K562 (cell line): ENCODE measurements around the gene MRPL41. TPM values are rescaled to one million over a fixed set of nuclear protein-coding genes. Genes with fewer than 3 reads are reported as not detected.

Experiments used
- BMI1 ChIP-seq: fragments of 150-350 bp; IDR thresholded peaks from 2 replicates; pipeline ENCODE4 v1.6.1; 2014; ENCODE audit warnings: low read length
- CHCHD3 ChIP-seq: fragments of 250-450 bp; sonication (Bioruptor Pico); IDR thresholded peaks from 2 replicates; pipeline ENCODE4 v2.1.2; 2022; ENCODE audit warnings: mild to moderate bottlenecking
- CREM ChIP-seq: IDR thresholded peaks from 2 replicates; pipeline ENCODE4 v1.6.1; 2014; ENCODE audit warnings: antibody characterized with exemption, low read depth
- ELF2 ChIP-seq: fragments of 250-450 bp; sonication (Bioruptor Pico); IDR thresholded peaks from 2 replicates; pipeline ENCODE4 v1.5.0; 2021; ENCODE audit warnings: mild to moderate bottlenecking
- ELK3 ChIP-seq: fragments of 450-650 bp; formaldehyde crosslinking; IDR thresholded peaks from 2 replicates; pipeline ENCODE4 v1.4.0; 2020; ENCODE audit warnings: mild to moderate bottlenecking
- HEY1 ChIP-seq: fragments of 250-450 bp; sonication (Bioruptor Pico); IDR thresholded peaks from 2 replicates; pipeline ENCODE4 v1.5.0; 2020; ENCODE audit warnings: mild to moderate bottlenecking, moderate library complexity, borderline replicate concordance
- MNT ChIP-seq, 2 experiments: fragments of 450-650 bp; conservative IDR thresholded peaks; 2 replicates each; pipeline ENCODE4 v1.6.1; 2017; ENCODE audit warnings: mild to moderate bottlenecking in 2 of 2, moderate library complexity in 2 of 2
- NCOA6 ChIP-seq: fragments of 450-650 bp; IDR thresholded peaks from 2 replicates; pipeline ENCODE4 v1.6.1; 2017; ENCODE audit warnings: mild to moderate bottlenecking
- NEUROD1 ChIP-seq: fragments of 150-350 bp; IDR thresholded peaks from 2 replicates; pipeline ENCODE4 v1.6.1; 2014; ENCODE audit warnings: borderline replicate concordance, low read length, low read depth; ENCODE audit not compliant: partially characterized antibody
- POLR2AphosphoS5 ChIP-seq: IDR thresholded peaks from 2 replicates; pipeline ENCODE4 v1.6.1; 2011; ENCODE audit warnings: mild to moderate bottlenecking, low read depth, low read length, moderate library complexity; ENCODE audit not compliant: control insufficient read depth, insufficient read depth
- PPARD ChIP-seq: fragments of 250-450 bp; sonication (Bioruptor Pico); IDR thresholded peaks from 2 replicates; pipeline ENCODE4 v1.8.0; 2022; ENCODE audit warnings: inconsistent platforms, mild to moderate bottlenecking, moderate library complexity
- RBM25 ChIP-seq: fragments of 200-400 bp; formaldehyde crosslinking; IDR thresholded peaks from 2 replicates; pipeline ENCODE4 v1.6.1; 2018; ENCODE audit warnings: low read length, low read depth, moderate library complexity; ENCODE audit not compliant: severe bottlenecking
- SFPQ ChIP-seq: fragments of 200-400 bp; formaldehyde crosslinking; IDR thresholded peaks from 2 replicates; pipeline ENCODE4 v1.6.1; 2017; ENCODE audit warnings: mild to moderate bottlenecking, low read depth, low read length, moderate library complexity
- SMARCE1 ChIP-seq: fragments of 450-650 bp; IDR thresholded peaks from 2 replicates; pipeline ENCODE4 v1.7.1; 2016; ENCODE audit warnings: mild to moderate bottlenecking
- STAT6 ChIP-seq: sonication (generic); formaldehyde crosslinking; IDR thresholded peaks from 2 replicates; pipeline ENCODE4 v1.8.1; 2023; ENCODE audit warnings: mild to moderate bottlenecking, missing genetic modification reagents
- TBP ChIP-seq: optimal IDR thresholded peaks from 2 replicates; pipeline ENCODE3; 2011; ENCODE audit warnings: low read depth, low read length, improper control_type of control experiment
- TEAD2 ChIP-seq: fragments of 450-650 bp; IDR thresholded peaks from 2 replicates; pipeline ENCODE4 v1.6.1; 2016; ENCODE audit warnings: missing genetic modification characterization, control low read depth, missing compliant biosample characterization
- ZBTB2 ChIP-seq: fragments of 450-650 bp; IDR thresholded peaks from 2 replicates; pipeline ENCODE4 v1.6.1; 2016; ENCODE audit warnings: antibody characterized with exemption
- ZKSCAN3 ChIP-seq: fragments of 250-450 bp; sonication (Bioruptor Pico); IDR thresholded peaks from 2 replicates; pipeline ENCODE4 v1.4.0; 2020
- ZNF444 ChIP-seq: fragments of 250-450 bp; sonication (Bioruptor Pico); IDR thresholded peaks from 2 replicates; pipeline ENCODE4 v1.4.0; 2020; ENCODE audit warnings: mild to moderate bottlenecking, moderate library complexity
- polyA plus RNA-seq, 8 experiments: library from polyadenylated mRNA; depleted of rRNA in 4 of 8; stranded (reverse) in 5 of 8; unstranded in 3 of 8; fragments of >200 nt; fragmentation: Nextera tagmentation in 2 of 8; fragmentation: Illumina TruSeq in 1 of 8; extraction: Ambion mirVana in 2 of 8; extraction: Trizol in 1 of 8; gene quantifications; 2 replicates each; pipeline versions ENCODE4 v1.2.1 to v1.2.3, GENCODE V29; 2011 to 2014; ENCODE audit warnings: inconsistent platforms in 1 of 8, missing spikeins in 1 of 8
- total RNA-seq, 7 experiments: library from RNA; depleted of rRNA in 6 of 7; stranded (reverse); fragments of >200 nt in 6 of 7; fragmentation: Illumina TruSeq in 2 of 7; extraction: Trizol in 2 of 7; gene quantifications; 2 replicates each; pipeline versions ENCODE4 v1.2.1 to v1.2.3, GENCODE V29; 2011 to 2021; ENCODE audit warnings: low replicate concordance in 1 of 7

MRPL41 gene
- total and polyA plus RNA-seq, 9 of the 15 experiments (the other 6 are each of a cell fraction or from before 2014, with no cell fraction given) = 2.6 to 259 (median 21.6) TPM

- TF ChIP-seq SFPQ (no peak), NEUROD1 (peak; percentile 65), ELF2 (no peak; the same call in 1 of the 2 replicates), CHCHD3 (CRISPR knock-in tag) (no peak), CREM (peak; percentile 46), PPARD (CRISPR knock-in tag) (no peak), ZKSCAN3 (CRISPR knock-in tag) (no peak), ZNF444 (no peak), POLR2AphosphoS5 (peak; percentile 83), RBM25 (peak; percentile 100), NCOA6 (peak; percentile 64; the same call in 1 of the 2 replicates), SMARCE1 (no peak), HEY1 (CRISPR knock-in tag) (no peak), MNT (conservative IDR thresholded peaks at IDR 0.05) (peak in 1 of 2 experiments; percentile 66; a peak in 3 of 4 replicates), STAT6 (no peak), ZBTB2 (no peak), TBP (peak; percentile 50), ELK3 (CRISPR knock-in tag) (no peak), BMI1 (no peak), TEAD2 (tag) (no peak)
These were observed at the start of gene MRPL41 (continued) for GRCh38 chr9:137551264-137552021.
